Activated effector memory CD4-positive, alpha-beta T cell treated with Interleukin-2 at 50 U/mL for 16 hours (primary cell): ENCODE data around the gene RASA4.
"Not testable (repeated sequence)": the region's sequence is repeated elsewhere in the genome, so short reads cannot be mapped to it uniquely, and the experiment has no call there.

Source experiments
- DNase-seq: peaks from one replicate; pipeline ENCODE4 v3.0.0-alpha.2; 2020

The RASA4 gene

GRCh38 chr7:102542083-102542482, 74.5 kb downstream of the RASA4 start:
- not testable (repeated sequence) for DNase-seq

GRCh38 chr7:102540604-102541003, 76.0 kb downstream of the RASA4 start:
- not testable (repeated sequence) for DNase-seq

GRCh38 chr7:102535062-102535615, 81.4 kb downstream of the RASA4 start:
- DNase-seq, result not testable (repeated sequence)

GRCh38 chr7:102532127-102532526, 84.4 kb downstream of the RASA4 start:
- not testable (repeated sequence) for DNase-seq

- not testable (repeated sequence) for DNase-seq
These were observed 85.0 kb downstream of the RASA4 start for GRCh38 chr7:102531583-102531982.

GRCh38 chr7:102527822-102528793, 88.4 kb downstream of the RASA4 start:
- DNase-seq, result not testable (repeated sequence)

GRCh38 chr7:102527182-102527581, 89.4 kb downstream of the RASA4 start:
- DNase-seq, result not testable (repeated sequence)

GRCh38 chr7:102524803-102525202, 91.8 kb downstream of the RASA4 start:
- not testable (repeated sequence) for DNase-seq
